Lower leg skin (tissue), 4 donors: ENCODE measurements around the gene CIART. TPM values are rescaled to one million over a fixed set of nuclear protein-coding genes. Genes with fewer than 3 reads are reported as not detected.
"Not testable (repeated sequence)": the region's sequence is repeated elsewhere in the genome, so short reads cannot be mapped to it uniquely, and the experiment has no call there.

Experiments
- DNase-seq, 2 donors: peaks; one replicate each; pipeline ENCODE4 v3.0.0-alpha.2; 2019; ENCODE audit warnings: low spot score in 2 of 2
- H3K4me3 ChIP-seq: fragments of 200-600 bp; sonication (generic); 2 replicates; pipeline ENCODE4 v1.5.1; 2017; ENCODE audit warnings: mild to moderate bottlenecking, low read depth; ENCODE audit not compliant: poor library complexity, severe bottlenecking
- POLR2A ChIP-seq, 2 donors: fragments of 450-650 bp; IDR thresholded peaks; one replicate each; pipeline ENCODE4 v1.6.1; 2016 to 2017; ENCODE audit warnings: antibody characterized with exemption in 2 of 2, mild to moderate bottlenecking in 1 of 2, moderate library complexity in 1 of 2
- WGBS, 2 donors: methylation state at CpG; one replicate each; pipeline ENCODE4 v1.1.5; 2018; 5-methylcytosine and 5-hydroxymethylcytosine counted together
- intact Hi-C: fragments of 100-400 bp; cut with DNase I; formaldehyde crosslinking; loops from one replicate; pipeline ENCODE4 v1.15.0; 2023; ENCODE audit warnings: low total_unique reads
- total RNA-seq, 4 donors: library from RNA; depleted of rRNA; stranded (reverse); fragments of >200 nt; gene quantifications; one replicate each; pipeline ENCODE4 v1.1.0, GENCODE V29; 2016
- TF ChIP-seq, protein P1 (sequence below), 3 donors: fragments of 450-650 bp; IDR thresholded peaks; one replicate each; pipeline ENCODE4 v1.5.1; 2016; ENCODE audit warnings: antibody characterized with exemption in 3 of 3, mild to moderate bottlenecking in 3 of 3, moderate library complexity in 2 of 3

The CIART gene
- total RNA-seq, 4 donors from 2014 or later, result 16.1 to 34.8 (median 23.4) TPM

DNA sequence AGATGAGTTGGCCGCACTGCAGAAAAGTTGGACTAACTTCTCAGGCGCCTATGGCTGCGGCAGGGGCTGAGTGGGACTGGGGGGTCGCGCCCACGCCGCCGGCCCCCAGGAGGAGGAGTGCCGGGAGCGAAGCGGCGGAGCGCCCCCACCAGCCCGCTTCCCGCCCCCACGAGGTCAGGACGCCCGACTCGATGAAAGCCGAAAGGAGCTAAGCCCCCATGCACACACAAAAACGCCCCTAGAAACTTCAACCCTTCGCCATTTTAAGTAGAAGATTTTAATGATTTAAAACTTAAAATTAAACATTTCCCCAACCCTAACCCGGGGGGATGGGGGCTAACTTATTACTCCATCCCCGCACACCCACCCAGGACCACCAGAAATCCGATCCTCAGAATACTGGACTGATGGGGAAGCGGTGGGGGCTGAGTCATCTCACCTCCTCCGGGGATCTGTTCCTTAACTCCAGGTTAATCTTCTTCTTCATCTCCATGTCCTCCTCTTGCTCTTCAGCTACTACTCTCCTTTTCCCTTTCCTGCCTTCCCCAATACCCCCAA lies 47.0 kb upstream of the CIART start:
- TF ChIP-seq POLR2A (IDR thresholded peaks at IDR 0.05), result no peak
- TF ChIP-seq, protein P1, sequence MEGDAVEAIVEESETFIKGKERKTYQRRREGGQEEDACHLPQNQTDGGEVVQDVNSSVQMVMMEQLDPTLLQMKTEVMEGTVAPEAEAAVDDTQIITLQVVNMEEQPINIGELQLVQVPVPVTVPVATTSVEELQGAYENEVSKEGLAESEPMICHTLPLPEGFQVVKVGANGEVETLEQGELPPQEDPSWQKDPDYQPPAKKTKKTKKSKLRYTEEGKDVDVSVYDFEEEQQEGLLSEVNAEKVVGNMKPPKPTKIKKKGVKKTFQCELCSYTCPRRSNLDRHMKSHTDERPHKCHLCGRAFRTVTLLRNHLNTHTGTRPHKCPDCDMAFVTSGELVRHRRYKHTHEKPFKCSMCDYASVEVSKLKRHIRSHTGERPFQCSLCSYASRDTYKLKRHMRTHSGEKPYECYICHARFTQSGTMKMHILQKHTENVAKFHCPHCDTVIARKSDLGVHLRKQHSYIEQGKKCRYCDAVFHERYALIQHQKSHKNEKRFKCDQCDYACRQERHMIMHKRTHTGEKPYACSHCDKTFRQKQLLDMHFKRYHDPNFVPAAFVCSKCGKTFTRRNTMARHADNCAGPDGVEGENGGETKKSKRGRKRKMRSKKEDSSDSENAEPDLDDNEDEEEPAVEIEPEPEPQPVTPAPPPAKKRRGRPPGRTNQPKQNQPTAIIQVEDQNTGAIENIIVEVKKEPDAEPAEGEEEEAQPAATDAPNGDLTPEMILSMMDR (IDR thresholded peaks at IDR 0.05), result no peak
- peak in 1 of 2 donors; percentile 83 for DNase-seq
- peak overlapping the region; percentile 74 for H3K4me3 ChIP-seq
- intact Hi-C loops, result no loop called here
- WGBS, 2 donors, result 1 to 2% methylated on average over 24 to 25 of the region's 27 CpGs

- DNase-seq, result peak; percentile 98 to 99
- 0 to 1% methylated on average over 33 of the region's 33 CpGs for WGBS, 2 donors
Observed at GRCh38 chr1:150235852-150236613, 46.3 kb upstream of the CIART start, which contains the start of gene ANP32E. Gene ANP32E, minus strand, starts transcription at chr1:150236112. Its CDS starts 326 bp downstream, at chr1:150235786.

DNA sequence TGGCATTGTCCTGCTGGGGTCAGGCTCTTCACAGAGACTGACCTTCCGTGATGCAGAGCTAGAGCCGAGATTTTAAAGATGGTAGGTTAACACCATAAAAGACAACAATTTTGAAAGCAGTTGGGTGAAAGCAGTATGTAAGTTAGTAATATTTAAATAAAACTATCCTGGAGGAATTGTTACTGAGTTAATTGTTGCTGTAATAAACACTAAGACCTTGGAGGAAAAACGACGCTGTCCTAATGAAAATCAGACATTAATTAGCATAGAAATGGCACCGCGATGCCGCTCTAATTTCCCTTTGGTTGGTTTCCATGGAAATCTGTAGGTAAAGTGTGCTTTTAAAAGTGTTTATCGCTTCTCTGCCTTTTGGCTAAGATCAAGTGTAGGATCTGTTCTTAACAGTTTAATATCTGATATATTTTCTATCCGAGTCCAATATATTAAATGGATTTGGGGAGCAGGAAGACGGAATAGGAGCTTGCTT lies 45.7 kb upstream of the CIART start:
- intact Hi-C loops, result no loop called here
- 14 to 20% methylated on average over 10 of the region's 10 CpGs for WGBS, 2 donors
- DNase-seq, result peak in 1 of 2 donors; percentile 39
- peak overlapping the region; percentile 6 for H3K4me3 ChIP-seq
- TF ChIP-seq POLR2A (IDR thresholded peaks at IDR 0.05), result no peak
- TF ChIP-seq, protein P1 (IDR thresholded peaks at IDR 0.05), result no peak

More at GRCh38 chr1:150235852-150236613, 46.3 kb upstream of the CIART start, which contains the start of gene ANP32E:
- H3K4me3 ChIP-seq, result peak within 1 kb of the TSS; percentile 74
- no peak for TF ChIP-seq POLR2A (IDR thresholded peaks at IDR 0.05)
- TF ChIP-seq, protein P1 (IDR thresholded peaks at IDR 0.05), result no peak
- intact Hi-C loops, result no loop called here

DNA sequence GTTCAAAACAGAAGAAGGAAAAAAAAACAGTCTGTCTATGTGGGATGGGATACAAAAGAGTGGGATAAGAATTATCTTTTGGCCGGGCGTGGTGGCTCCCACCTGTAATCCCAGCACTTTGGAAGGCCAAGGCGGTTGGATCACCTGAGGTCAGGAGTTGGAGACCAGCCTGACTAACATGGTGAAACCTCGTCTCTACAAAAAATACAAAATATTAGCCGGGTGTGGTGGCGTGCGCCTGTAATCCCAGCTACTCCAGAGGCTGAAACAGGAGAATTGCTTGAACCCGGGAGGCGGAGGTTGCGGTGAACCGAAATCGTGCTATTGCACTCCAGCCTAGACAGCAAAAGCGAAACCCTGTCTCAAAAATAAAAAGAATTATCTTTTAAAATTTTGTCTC lies 45.2 kb upstream of the CIART start:
- H3K4me3 ChIP-seq, intact Hi-C loops: not testable (repeated sequence)
- WGBS, 2 donors, result 84 to 86% methylated on average over 13 of the region's 13 CpGs
- peak in 1 of 2 donors; percentile 66 for DNase-seq

DNA sequence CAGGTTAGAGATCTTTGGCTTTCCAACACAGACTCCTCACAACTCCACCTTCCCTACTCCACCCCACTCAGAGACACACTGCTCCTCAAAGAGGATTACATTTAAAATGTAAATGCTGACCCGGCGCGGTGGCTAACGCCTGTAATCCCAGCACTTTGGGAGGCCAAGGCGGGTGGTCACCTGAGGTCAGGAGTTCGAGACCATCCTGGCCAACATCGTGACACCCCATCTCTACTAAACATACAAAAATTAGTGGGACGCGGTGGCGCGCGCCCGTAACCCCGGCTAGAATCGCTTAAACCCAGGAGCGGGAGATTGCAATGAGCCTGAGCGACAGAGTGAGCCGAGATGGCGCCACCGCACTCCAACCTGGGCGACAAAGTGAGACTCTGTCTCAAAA lies 44.6 kb upstream of the CIART start:
- TF ChIP-seq, protein P1 (IDR thresholded peaks at IDR 0.05), result no peak
- TF ChIP-seq POLR2A (IDR thresholded peaks at IDR 0.05), result no peak
- peak in 1 of 2 donors; percentile 68 for DNase-seq
- 96% methylated on average over 21 of the region's 21 CpGs for WGBS, 2 donors
- no peak overlapping the region for H3K4me3 ChIP-seq
- intact Hi-C loops, result no loop called here

DNA sequence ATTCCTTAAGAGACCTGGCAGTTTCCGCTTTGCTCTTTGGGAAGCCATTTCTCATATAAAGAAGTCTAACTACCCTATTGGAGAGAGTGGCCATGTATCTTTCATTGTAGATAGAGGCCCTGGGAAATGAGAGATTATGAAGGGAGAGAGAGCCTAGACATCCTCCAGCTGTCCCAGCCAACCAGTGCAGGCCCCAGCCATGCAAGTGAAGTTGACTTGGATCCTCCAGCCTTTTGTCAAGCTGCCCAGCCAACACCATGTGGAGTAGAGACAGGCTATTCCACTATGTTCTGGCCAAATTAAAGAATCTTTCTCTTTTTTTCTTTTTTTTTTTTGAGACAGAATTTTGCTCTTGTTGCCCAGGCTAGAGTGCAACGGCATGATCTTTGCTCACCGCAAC lies 39.4 kb upstream of the CIART start:
- intact Hi-C loops, result no loop called here
- no peak overlapping the region for H3K4me3 ChIP-seq
- DNase-seq, result peak in 1 of 2 donors; percentile 18
- TF ChIP-seq, protein P1 (IDR thresholded peaks at IDR 0.05), result no peak
- TF ChIP-seq POLR2A (IDR thresholded peaks at IDR 0.05), result no peak
- WGBS, 2 donors, result 89 to 94% methylated on average over 3 of the region's 3 CpGs
